CD4-positive, alpha-beta memory T cell (primary cell): ENCODE measurements around the gene TOR1A. TPM values are rescaled to one million over a fixed set of nuclear protein-coding genes. Genes with fewer than 3 reads are reported as not detected.

Experiments used
- CTCF ChIA-PET: fragments of 350-600 bp; sonication (Branson Sonifier 250); formaldehyde crosslinking; loops from one replicate; lab custom pipeline; 2021; ENCODE audit warnings: inconsistent platforms; ENCODE audit not compliant: partially characterized antibody; lab: Charles Lee
- POLR2A ChIA-PET: fragments of 350-600 bp; sonication (Branson Sonifier 250); formaldehyde crosslinking; loops from one replicate; lab custom pipeline; 2021; ENCODE audit not compliant: partially characterized antibody; lab: Charles Lee
- DNase-seq, 5 donors: peaks; one replicate each; pipeline versions ENCODE4 v3.0.0 to v3.0.0-alpha.2; 2020 to 2022; ENCODE audit warnings: mixed read lengths in 1 of 5
- H3K27ac ChIP-seq: one replicate; pipeline ENCODE4 v1.7.0; 2013; ENCODE audit warnings: low read depth, low read length
- H3K27me3 ChIP-seq: 2 replicates; pipeline ENCODE4 v1.7.0; 2013; ENCODE audit warnings: mild to moderate bottlenecking, low read length, moderate library complexity; ENCODE audit not compliant: insufficient read depth
- H3K36me3 ChIP-seq: 2 replicates; pipeline ENCODE4 v1.7.0; 2013; ENCODE audit warnings: mild to moderate bottlenecking, low read length, moderate library complexity; ENCODE audit not compliant: insufficient read depth
- H3K4me1 ChIP-seq: 2 replicates; pipeline ENCODE4 v1.7.0; 2013; ENCODE audit warnings: mild to moderate bottlenecking, low read length, moderate library complexity; ENCODE audit not compliant: insufficient read depth
- H3K4me3 ChIP-seq, 2 donors: one replicate each; pipeline ENCODE4 v1.7.0; 2013; ENCODE audit warnings: low read length in 2 of 2, mild to moderate bottlenecking in 1 of 2
- H3K9me3 ChIP-seq, 2 donors: one replicate each; pipeline ENCODE4 v1.7.0; 2013; ENCODE audit warnings: low read length in 2 of 2, control low read depth in 1 of 2; ENCODE audit not compliant: control insufficient read depth in 1 of 2
- H3K27ac Mint-ChIP-seq, 7 donors: one replicate each; pipeline ENCODE4 v1.8.0; 2020 to 2021; ENCODE audit warnings: mixed read lengths in 7 of 7, mild to moderate bottlenecking in 6 of 7, inconsistent platforms in 3 of 7, moderate library complexity in 3 of 7
- H3K27me3 Mint-ChIP-seq, 2 donors: one replicate each; pipeline ENCODE4 v1.8.0; 2020 to 2021; ENCODE audit warnings: mixed read lengths in 2 of 2
- H3K36me3 Mint-ChIP-seq, 2 donors: one replicate each; pipeline ENCODE4 v1.8.0; 2020 to 2021; ENCODE audit warnings: mixed read lengths in 2 of 2, inconsistent platforms in 1 of 2, mild to moderate bottlenecking in 1 of 2
- H3K4me1 Mint-ChIP-seq, 4 donors: one replicate each; pipeline ENCODE4 v1.8.0; 2020 to 2021; ENCODE audit warnings: mixed read lengths in 4 of 4, mild to moderate bottlenecking in 1 of 4
- H3K4me3 Mint-ChIP-seq, 8 donors: one replicate each; pipeline ENCODE4 v1.8.0; 2020 to 2021; ENCODE audit warnings: mixed read lengths in 8 of 8, mild to moderate bottlenecking in 7 of 8, moderate library complexity in 6 of 8, inconsistent platforms in 3 of 8
- H3K9me3 Mint-ChIP-seq, 8 donors: one replicate each; pipeline ENCODE4 v1.8.0; 2020 to 2021; ENCODE audit warnings: mixed read lengths in 8 of 8, mild to moderate bottlenecking in 5 of 8, inconsistent platforms in 3 of 8, moderate library complexity in 1 of 8
- intact Hi-C: fragments of 100-400 bp; cut with micrococcal nuclease; formaldehyde crosslinking; loops from one replicate; pipeline ENCODE4 v1.15.1; 2023
- polyA plus RNA-seq, 2 donors: library from polyadenylated mRNA; unstranded; fragments of 300-500 nt; fragmentation: Illumina TruSeq; gene quantifications; one replicate each; pipeline ENCODE4 v1.2.3, GENCODE V29; 2021
- total RNA-seq, 2 experiments: library from RNA; stranded (reverse); gene quantifications; one replicate each; pipeline ENCODE4 v1.2.3, GENCODE V29; 2021

TOR1A gene
- total and polyA plus RNA-seq, 4 experiments from 2014 or later, result 39.8 to 82.5 (median 54.1) TPM

DNA sequence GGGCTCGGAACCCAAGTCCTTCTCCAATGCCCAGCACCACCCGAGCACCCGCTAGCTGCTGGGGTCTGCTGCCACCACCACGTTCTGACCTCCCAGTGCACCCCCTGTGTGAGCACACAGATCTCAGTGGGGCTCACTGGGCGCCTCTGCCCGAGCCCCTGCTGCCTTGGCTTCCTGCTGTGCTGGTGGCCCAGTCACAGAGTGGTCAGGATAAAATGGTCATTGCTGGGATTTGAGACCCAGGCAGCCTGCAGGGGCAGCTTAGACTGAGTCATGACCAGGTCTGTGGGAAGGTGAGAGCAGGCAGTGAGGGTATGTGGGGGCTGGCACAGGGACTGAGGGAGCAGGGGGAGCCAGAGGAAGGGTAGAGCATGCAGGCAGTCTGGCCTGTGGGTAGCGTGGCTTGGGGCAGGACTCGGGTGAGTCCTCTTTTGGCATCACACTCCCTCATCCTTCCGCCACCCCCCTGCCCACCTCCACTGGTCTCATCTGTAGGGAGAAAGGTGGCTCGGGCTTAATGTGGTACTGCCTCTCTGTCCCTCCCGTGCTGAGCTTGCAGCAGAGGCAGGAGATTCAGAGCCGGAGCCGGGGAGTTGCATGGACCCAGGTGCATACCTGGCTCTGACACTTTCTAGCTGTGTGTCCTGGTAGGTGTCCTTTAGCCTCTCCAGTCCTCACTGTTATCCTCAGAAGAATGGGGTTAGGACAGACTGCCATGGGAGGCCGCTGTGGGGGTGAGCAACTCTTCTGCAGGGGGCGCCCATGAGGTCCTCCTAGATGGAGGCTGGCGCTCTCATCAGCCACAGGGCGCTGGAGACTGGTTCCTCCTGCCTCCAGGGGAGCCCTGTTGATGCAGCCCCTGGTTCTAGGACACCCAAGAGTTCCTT is 43.4 kb upstream of the TOR1A start:
- Mint-ChIP-seq H3K27me3 (no peaks in the 10 kb centered on the region), H3K36me3 (peaks cover 35 to 41% of the 10 kb centered on the region in 2 donors), H3K9me3 (no peaks in the 10 kb centered on the region), H3K4me1 (peaks cover 51 to 98% (median 80%) of the 10 kb centered on the region in 4 donors), H3K27ac (peak overlapping the region; percentile 74 to 98 (median 92)), H3K4me3 (peak overlapping the region in 6 of 8 donors; percentile 27 to 76 (median 64))
- Histone ChIP-seq H3K4me1 (peaks cover 99% of the 10 kb centered on the region), H3K9me3 (no peaks in the 10 kb centered on the region), H3K27ac (peak overlapping the region; percentile 90), H3K27me3 (no peaks in the 10 kb centered on the region), H3K36me3 (no peaks in the 10 kb centered on the region), H3K4me3 (peak overlapping the region in 1 of 2 donors; percentile 8)
- intact Hi-C loops, result no loop called here
- CTCF ChIA-PET, result interaction anchor here (1.1 to 5.5 kb wide), 3 partner anchors 11 to 19 kb away, joined by 3 to 34 read pairs (median 3); no protein-coding TSS in a partner anchor
- no peak for DNase-seq
- POLR2A ChIA-PET, result interaction anchor here (0.6 to 16.5 kb wide), 11 partner anchors 11 to 186 kb away, joined by 3 to 423 read pairs (median 4); partner anchors contain the start of genes C9orf78, GPR107 and USP20

DNA sequence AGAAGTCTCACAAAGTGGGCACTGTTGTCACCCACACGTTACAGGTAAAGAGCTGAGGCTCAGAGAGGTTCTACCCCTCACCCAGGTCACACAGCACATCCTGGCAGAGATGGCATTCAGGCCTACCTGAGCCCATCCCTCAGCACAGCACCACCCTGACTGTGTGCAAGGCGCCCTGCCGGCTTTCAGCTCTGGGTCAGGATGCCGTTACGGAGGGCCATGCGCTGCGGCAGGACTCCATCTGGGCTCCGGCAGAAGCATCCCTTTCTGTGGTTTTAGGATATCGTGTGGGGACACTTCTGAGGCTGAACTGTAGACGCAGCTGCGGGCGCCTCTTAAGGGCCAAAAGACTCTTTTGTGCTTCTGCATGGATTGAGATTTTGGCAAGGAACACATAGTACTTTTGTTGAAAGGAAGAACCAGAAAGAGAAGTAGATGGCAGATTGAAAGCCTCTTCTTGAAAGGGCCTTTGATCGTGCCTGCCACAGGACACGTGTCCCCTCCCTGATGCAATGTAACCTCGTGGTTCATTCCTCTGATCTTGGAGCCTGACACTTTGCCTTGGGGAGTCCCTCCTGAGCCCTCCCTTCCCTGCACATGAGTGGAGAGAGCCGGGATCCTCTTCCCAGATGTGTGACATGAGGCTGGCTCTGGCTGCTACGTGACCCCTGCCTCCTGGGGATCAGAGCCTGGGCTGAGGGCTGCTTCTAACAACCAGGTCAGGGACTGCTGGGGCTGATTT is 42.6 kb upstream of the TOR1A start:
- Mint-ChIP-seq H3K27ac (peak overlapping the region; percentile 74 to 98 (median 92)), H3K9me3 (no peaks in the 10 kb centered on the region), H3K27me3 (no peaks in the 10 kb centered on the region), H3K4me3 (peak overlapping the region; percentile 11 to 76 (median 70)), H3K36me3 (peaks cover 36 to 44% of the 10 kb centered on the region in 2 donors), H3K4me1 (peaks cover 51 to 98% (median 80%) of the 10 kb centered on the region in 4 donors)
- intact Hi-C loops, result no loop called here
- no peaks in the 10 kb centered on the region for H3K27me3 ChIP-seq
- H3K9me3 ChIP-seq, result no peaks in the 10 kb centered on the region
- H3K27ac ChIP-seq, result peak overlapping the region; percentile 90
- peaks cover 99% of the 10 kb centered on the region for H3K4me1 ChIP-seq
- peaks cover 5% of the 10 kb centered on the region for H3K36me3 ChIP-seq
- peak overlapping the region in 1 of 2 donors; percentile 30 for H3K4me3 ChIP-seq
- ChIA-PET CTCF (interaction anchor here (5.5 kb wide), 1 partner anchor 19 kb away, joined by 34 read pairs; no protein-coding TSS in a partner anchor), POLR2A (interaction anchor here (0.6 to 16.5 kb wide), 8 partner anchors 10 to 78 kb away, joined by 3 to 423 read pairs (median 4); partner anchors contain the start of genes C9orf78, TOR1A and USP20)
- peak; percentile 70 to 80 (median 71) for DNase-seq

DNA sequence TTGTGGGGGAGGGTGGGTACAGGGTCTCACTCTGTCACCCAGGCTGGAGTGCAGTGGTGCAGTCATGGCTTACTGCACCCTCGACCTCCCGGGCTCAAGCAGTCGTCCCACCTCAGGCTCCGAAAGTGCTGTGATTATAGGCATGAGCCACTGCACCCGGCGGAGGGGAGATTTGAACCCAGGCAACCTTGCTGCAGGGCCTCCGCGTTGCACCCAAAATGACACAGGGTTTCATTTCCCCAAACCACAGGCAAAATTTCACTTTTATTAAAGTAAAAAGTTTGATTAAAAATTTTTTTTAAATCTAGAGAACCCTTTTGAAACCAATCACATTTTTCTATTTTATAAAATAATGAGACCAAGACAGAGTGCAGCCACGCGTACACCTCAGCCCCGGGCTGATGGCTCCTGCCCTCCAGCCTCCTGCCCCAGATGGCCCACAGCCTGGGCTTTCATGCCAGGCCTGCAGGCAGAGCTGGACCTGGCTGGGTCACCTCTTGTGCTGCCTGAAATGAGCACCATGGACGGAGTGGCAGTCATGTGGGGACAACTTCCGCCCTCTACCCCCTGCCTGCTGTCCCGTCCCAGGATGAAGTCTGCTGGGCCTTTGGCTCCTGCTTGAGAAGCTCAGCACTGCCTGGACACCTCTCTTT is 41.9 kb upstream of the TOR1A start:
- no peak for DNase-seq
- Histone ChIP-seq H3K36me3 (peaks cover 12% of the 10 kb centered on the region), H3K9me3 (no peaks in the 10 kb centered on the region), H3K27ac (peak overlapping the region; percentile 90), H3K4me1 (peaks cover 99% of the 10 kb centered on the region), H3K4me3 (no peak overlapping the region), H3K27me3 (no peaks in the 10 kb centered on the region)
- peak overlapping the region in 7 of 8 donors; percentile 11 to 76 (median 71) for H3K4me3 Mint-ChIP-seq
- peaks cover 49 to 98% (median 79%) of the 10 kb centered on the region in 4 donors for H3K4me1 Mint-ChIP-seq
- intact Hi-C loops, result no loop called here
- CTCF ChIA-PET, result interaction anchor here (1.0 to 5.5 kb wide), 2 partner anchors 19 to 29 kb away, joined by 3 to 34 read pairs; no protein-coding TSS in a partner anchor
- H3K9me3 Mint-ChIP-seq, result no peaks in the 10 kb centered on the region
- H3K36me3 Mint-ChIP-seq, result peaks cover 32 to 48% of the 10 kb centered on the region in 2 donors
- H3K27me3 Mint-ChIP-seq, result no peaks in the 10 kb centered on the region
- POLR2A ChIA-PET, result interaction anchor here (0.6 to 16.5 kb wide), 9 partner anchors 10 to 79 kb away, joined by 3 to 423 read pairs (median 4); partner anchors contain the start of genes C9orf78, TOR1A and USP20
- peak overlapping the region; percentile 74 to 98 (median 92) for H3K27ac Mint-ChIP-seq

DNA sequence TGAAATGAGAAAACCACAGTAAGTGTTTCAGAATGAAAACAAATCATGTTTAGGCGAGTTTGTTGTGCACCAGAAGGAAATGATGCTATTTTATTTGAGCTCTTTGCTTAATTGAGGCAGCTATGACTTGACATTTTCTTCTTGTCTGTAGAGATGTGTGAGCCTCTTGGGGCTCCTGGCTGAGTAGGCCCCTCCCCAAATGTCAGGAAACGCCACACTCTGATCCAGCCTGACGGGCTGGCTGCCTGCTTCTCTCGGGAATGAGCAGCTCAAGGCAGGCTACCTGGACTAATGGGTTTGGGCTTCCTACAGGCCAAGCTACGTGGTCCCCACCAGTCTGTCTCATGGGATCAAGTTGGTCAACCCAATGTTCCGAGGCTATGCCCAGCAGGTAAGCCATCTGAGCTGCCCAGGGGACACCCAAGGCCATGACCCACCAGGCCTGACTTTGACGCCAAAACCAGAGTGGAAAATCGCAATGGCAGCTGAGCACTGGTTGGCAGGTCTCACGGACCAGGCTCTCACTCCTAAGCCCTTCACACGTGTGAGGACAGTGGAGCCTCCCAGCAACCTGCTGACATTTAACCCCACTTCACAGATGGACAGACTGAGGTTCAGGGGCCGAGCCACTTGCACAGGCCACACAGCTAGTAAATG is 41.2 kb upstream of the TOR1A start:
- H3K27ac Mint-ChIP-seq, result peak overlapping the region; percentile 43 to 98 (median 85)
- no peaks in the 10 kb centered on the region for H3K9me3 Mint-ChIP-seq
- no peak for DNase-seq
- H3K36me3 ChIP-seq, result peaks cover 16% of the 10 kb centered on the region
- H3K4me1 ChIP-seq, result peaks cover 97% of the 10 kb centered on the region
- no peaks in the 10 kb centered on the region for H3K9me3 ChIP-seq
- peak overlapping the region in 6 of 8 donors; percentile 17 to 76 (median 38) for H3K4me3 Mint-ChIP-seq
- POLR2A ChIA-PET, result interaction anchor here (1.3 to 16.5 kb wide), 5 partner anchors 14 to 41 kb away, joined by 4 to 423 read pairs (median 4); partner anchors contain the start of genes C9orf78, TOR1A and USP20
- peaks cover 29 to 49% of the 10 kb centered on the region in 2 donors for H3K36me3 Mint-ChIP-seq
- H3K4me1 Mint-ChIP-seq, result peaks cover 46 to 96% (median 76%) of the 10 kb centered on the region in 4 donors
- H3K27me3 ChIP-seq, result no peaks in the 10 kb centered on the region
- H3K27me3 Mint-ChIP-seq, result no peaks in the 10 kb centered on the region
- intact Hi-C loops, result no loop called here
- peak overlapping the region; percentile 42 for H3K27ac ChIP-seq
- peak overlapping the region in 1 of 2 donors; percentile 18 for H3K4me3 ChIP-seq
- CTCF ChIA-PET, result interaction anchor here (1.0 to 2.4 kb wide), 3 partner anchors 20 to 217 kb away, joined by 3 to 8 read pairs (median 3); no protein-coding TSS in a partner anchor

DNA sequence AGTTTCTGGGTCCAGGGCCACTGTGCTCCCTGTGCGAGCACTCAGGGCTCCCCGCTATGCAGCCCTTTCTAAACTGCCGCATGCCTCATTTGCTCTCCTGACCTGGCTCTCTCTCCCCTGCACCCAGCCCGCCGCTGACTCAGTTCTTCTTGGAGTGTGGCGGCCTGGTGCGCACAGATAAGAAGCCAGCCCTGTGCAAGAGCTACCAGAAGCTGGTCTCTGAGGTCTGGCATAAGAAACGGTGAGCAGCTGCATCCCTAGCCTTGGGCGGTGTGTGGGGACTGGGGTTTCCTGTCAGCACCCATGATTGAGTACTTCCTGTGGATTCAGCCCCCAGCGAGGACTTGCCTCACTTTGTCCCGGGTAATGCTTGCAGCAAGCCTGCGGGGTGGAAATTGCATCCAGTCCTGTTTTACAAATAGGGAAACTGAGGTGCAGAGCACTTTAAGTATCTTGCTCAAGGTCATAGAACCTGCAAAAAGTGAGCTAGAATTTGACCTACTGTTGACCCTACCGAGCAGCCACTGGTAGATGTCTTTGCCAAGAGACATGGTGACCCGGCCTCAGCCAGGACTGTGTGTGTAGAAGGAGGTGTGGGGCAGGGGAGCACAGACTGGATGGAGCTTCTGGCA is 39.2 kb upstream of the TOR1A start:
- peak overlapping the region in 1 of 2 donors; percentile 29 for H3K4me3 ChIP-seq
- peak; percentile 57 to 87 (median 73) for DNase-seq
- Mint-ChIP-seq H3K27ac (peak overlapping the region; percentile 85 to 98 (median 93)), H3K36me3 (peaks cover 34 to 48% of the 10 kb centered on the region in 2 donors), H3K27me3 (no peaks in the 10 kb centered on the region), H3K4me3 (peak overlapping the region; percentile 34 to 88 (median 77)), H3K4me1 (peaks cover 42 to 79% (median 64%) of the 10 kb centered on the region in 4 donors), H3K9me3 (no peaks in the 10 kb centered on the region)
- POLR2A ChIA-PET, result interaction anchor here (0.8 to 16.5 kb wide), 13 partner anchors 9 to 182 kb away, joined by 3 to 423 read pairs (median 3); partner anchors contain the start of genes C9orf78 and USP20
- H3K36me3 ChIP-seq, result peaks cover 24% of the 10 kb centered on the region
- H3K9me3 ChIP-seq, result no peaks in the 10 kb centered on the region
- H3K27me3 ChIP-seq, result no peaks in the 10 kb centered on the region
- CTCF ChIA-PET, result interaction anchor here (2.4 kb wide), 1 partner anchor 22 kb away, joined by 8 read pairs; no protein-coding TSS in a partner anchor
- intact Hi-C loops, result no loop called here
- peak overlapping the region; percentile 43 for H3K27ac ChIP-seq
- H3K4me1 ChIP-seq, result peaks cover 83% of the 10 kb centered on the region
